ENCODE data around the gene NSF.

Gene NSF

GRCh38 chr17:46782250-46782953 lies 191.9 kb downstream of the NSF start:
- DNase-seq (ENCODE audit: low spot score) = peak; percentile 62
- ChIA-PET CTCF (interaction anchor here (0.6 to 1.1 kb wide), 2 partner anchors 159 to 168 kb away, joined by 3 read pairs; no protein-coding TSS in a partner anchor), POLR2A (ENCODE audit: low non-redundant PET) (no interaction called here)
- H3K27ac ChIP-seq = peak overlapping the region; percentile 13; the same call in 1 of the 2 replicates
- peak; percentile 84 for TF ChIP-seq CTCF (conservative IDR thresholded peaks at IDR 0.05; ENCODE audit: low read depth)

GRCh38 chr17:46783031-46783593 lies 192.6 kb downstream of the NSF start:
- no peak for DNase-seq (ENCODE audit: low spot score)
- no peak overlapping the region for H3K27ac ChIP-seq
- CTCF ChIA-PET = interaction anchor here (0.6 to 1.1 kb wide), 2 partner anchors 158 to 292 kb away, joined by 3 read pairs; no protein-coding TSS in a partner anchor
- POLR2A ChIA-PET (ENCODE audit: low non-redundant PET) = no interaction called here
- no peak for TF ChIP-seq CTCF (conservative IDR thresholded peaks at IDR 0.05; ENCODE audit: low read depth)

GRCh38 chr17:46785696-46786095 lies 195.2 kb downstream of the NSF start:
- ChIA-PET CTCF (no interaction called here), POLR2A (ENCODE audit: low non-redundant PET) (no interaction called here)
- TF ChIP-seq CTCF (conservative IDR thresholded peaks at IDR 0.05; ENCODE audit: low read depth) = no peak
- H3K27ac ChIP-seq = no peak overlapping the region
- no peak for DNase-seq (ENCODE audit: low spot score)

GRCh38 chr17:46787478-46787877 lies 197.0 kb downstream of the NSF start:
- POLR2A ChIA-PET (ENCODE audit: low non-redundant PET) = interaction anchor here (0.7 kb wide), 1 partner anchor 11 kb away, joined by 3 read pairs; no protein-coding TSS in a partner anchor

GRCh38 chr17:46788300-46788699 lies 197.8 kb downstream of the NSF start:
- TF ChIP-seq CTCF (conservative IDR thresholded peaks at IDR 0.05; ENCODE audit: low read depth) = no peak
- ChIA-PET POLR2A (ENCODE audit: low non-redundant PET) (no interaction called here), CTCF (no interaction called here)
- DNase-seq (ENCODE audit: low spot score) = no peak
- H3K27ac ChIP-seq = no peak overlapping the region

More at GRCh38 chr17:46787478-46787877, 197.0 kb downstream of the NSF start:
- H3K27ac ChIP-seq = no peak overlapping the region
- no peak for TF ChIP-seq CTCF (conservative IDR thresholded peaks at IDR 0.05; ENCODE audit: low read depth)
- CTCF ChIA-PET = no interaction called here
- no peak for DNase-seq (ENCODE audit: low spot score)

- CTCF ChIA-PET = no interaction called here
- no peak for DNase-seq (ENCODE audit: low spot score)
- POLR2A ChIA-PET (ENCODE audit: low non-redundant PET) = no interaction called here
- no peak for TF ChIP-seq CTCF (conservative IDR thresholded peaks at IDR 0.05; ENCODE audit: low read depth)
- H3K27ac ChIP-seq = no peak overlapping the region
Observed at GRCh38 chr17:46788796-46789195, 198.3 kb downstream of the NSF start.
